BLaER1 (cell line): ENCODE measurements around the gene LYRM2.
A peak's percentile ranks its signal among the peaks of the same experiment; 100 is the strongest.

Experiments used
- H3K27ac ChIP-seq: shearing (Covaris generic); formaldehyde crosslinking; 2 replicates; pipeline ENCODE4 v1.8.1; 2022
- H3K27me3 ChIP-seq: shearing (Covaris generic); formaldehyde crosslinking; 2 replicates; pipeline ENCODE4 v1.8.1; 2022
- H3K36me3 ChIP-seq: shearing (Covaris generic); formaldehyde crosslinking; 2 replicates; pipeline ENCODE4 v1.8.1; 2022
- H3K4me1 ChIP-seq: shearing (Covaris generic); formaldehyde crosslinking; 2 replicates; pipeline ENCODE4 v1.8.1; 2022
- H3K4me2 ChIP-seq: shearing (Covaris generic); formaldehyde crosslinking; 2 replicates; pipeline ENCODE4 v1.8.1; 2022
- H3K4me3 ChIP-seq: shearing (Covaris generic); formaldehyde crosslinking; 2 replicates; pipeline ENCODE4 v1.8.1; 2022
- H3K9ac ChIP-seq: shearing (Covaris generic); formaldehyde crosslinking; 2 replicates; pipeline ENCODE4 v1.8.1; 2022
- H3K9me3 ChIP-seq: shearing (Covaris generic); formaldehyde crosslinking; 2 replicates; pipeline ENCODE4 v1.8.1; 2022
- H4K20me1 ChIP-seq: shearing (Covaris generic); formaldehyde crosslinking; 2 replicates; pipeline ENCODE4 v1.8.1; 2022
- Cebpa-rat ChIP-seq: shearing (Covaris generic); IDR thresholded peaks from 2 replicates; pipeline ENCODE4 v1.8.1; 2022

The LYRM2 gene

GRCh38 chr6:89582669-89583325 is 55.8 kb downstream of the LYRM2 start:
- no peak overlapping the region for H3K4me3 ChIP-seq
- H3K4me2 ChIP-seq, result no peak overlapping the region
- H3K4me1 ChIP-seq, result no peaks in the 10 kb centered on the region
- H3K27ac ChIP-seq, result no peak overlapping the region
- H3K9me3 ChIP-seq, result no peaks in the 10 kb centered on the region
- no peak for TF ChIP-seq Cebpa-rat
- H3K36me3 ChIP-seq, result no peaks in the 10 kb centered on the region
- H3K9ac ChIP-seq, result no peak overlapping the region
- no peaks in the 10 kb centered on the region for H4K20me1 ChIP-seq
- no peaks in the 10 kb centered on the region for H3K27me3 ChIP-seq

- no peaks in the 10 kb centered on the region for H4K20me1 ChIP-seq
- no peak overlapping the region for H3K27ac ChIP-seq
- H3K4me3 ChIP-seq, result no peak overlapping the region
- H3K4me1 ChIP-seq, result peaks cover 1% of the 10 kb centered on the region
- H3K9ac ChIP-seq, result no peak overlapping the region
- H3K9me3 ChIP-seq, result no peaks in the 10 kb centered on the region
- TF ChIP-seq Cebpa-rat, result no peak
- H3K4me2 ChIP-seq, result no peak overlapping the region
- H3K36me3 ChIP-seq, result no peaks in the 10 kb centered on the region
- no peaks in the 10 kb centered on the region for H3K27me3 ChIP-seq
These were observed 56.9 kb downstream of the LYRM2 start for GRCh38 chr6:89581689-89582088.

GRCh38 chr6:89580997-89581666 is 57.4 kb downstream of the LYRM2 start:
- Histone ChIP-seq H4K20me1 (no peaks in the 10 kb centered on the region), H3K9me3 (no peaks in the 10 kb centered on the region), H3K36me3 (no peaks in the 10 kb centered on the region), H3K9ac (no peak overlapping the region), H3K27ac (no peak overlapping the region), H3K4me3 (no peak overlapping the region), H3K4me1 (peaks cover 7% of the 10 kb centered on the region), H3K27me3 (no peaks in the 10 kb centered on the region), H3K4me2 (no peak overlapping the region)
- TF ChIP-seq Cebpa-rat, result no peak

DNA sequence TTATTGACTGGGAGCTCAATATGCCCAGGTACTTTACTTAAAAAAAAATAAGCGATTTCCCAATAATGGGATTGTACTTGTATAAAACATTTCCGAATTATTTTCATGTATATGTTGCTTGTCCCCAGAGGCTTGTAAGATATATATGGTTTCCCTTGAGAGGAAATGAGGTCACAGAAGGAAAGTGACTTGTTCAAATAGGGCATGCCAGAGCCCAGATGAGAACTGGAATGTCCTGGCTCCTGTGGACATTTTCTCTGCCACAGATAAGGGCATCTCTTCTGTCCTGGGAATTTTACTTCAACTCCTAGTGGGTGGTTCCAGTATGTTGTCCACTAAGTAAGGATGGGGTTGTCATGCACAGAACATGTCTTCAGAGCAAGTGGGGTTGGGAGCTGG is 63.0 kb downstream of the LYRM2 start:
- Histone ChIP-seq H3K9me3 (no peaks in the 10 kb centered on the region), H3K4me2 (peak overlapping the region; percentile 66), H3K4me1 (peaks cover 25% of the 10 kb centered on the region), H4K20me1 (no peaks in the 10 kb centered on the region), H3K27me3 (no peaks in the 10 kb centered on the region), H3K36me3 (no peaks in the 10 kb centered on the region), H3K9ac (no peak overlapping the region), H3K27ac (no peak overlapping the region; the same call in 1 of the 2 replicates), H3K4me3 (no peak overlapping the region)
- TF ChIP-seq Cebpa-rat, result no peak

DNA sequence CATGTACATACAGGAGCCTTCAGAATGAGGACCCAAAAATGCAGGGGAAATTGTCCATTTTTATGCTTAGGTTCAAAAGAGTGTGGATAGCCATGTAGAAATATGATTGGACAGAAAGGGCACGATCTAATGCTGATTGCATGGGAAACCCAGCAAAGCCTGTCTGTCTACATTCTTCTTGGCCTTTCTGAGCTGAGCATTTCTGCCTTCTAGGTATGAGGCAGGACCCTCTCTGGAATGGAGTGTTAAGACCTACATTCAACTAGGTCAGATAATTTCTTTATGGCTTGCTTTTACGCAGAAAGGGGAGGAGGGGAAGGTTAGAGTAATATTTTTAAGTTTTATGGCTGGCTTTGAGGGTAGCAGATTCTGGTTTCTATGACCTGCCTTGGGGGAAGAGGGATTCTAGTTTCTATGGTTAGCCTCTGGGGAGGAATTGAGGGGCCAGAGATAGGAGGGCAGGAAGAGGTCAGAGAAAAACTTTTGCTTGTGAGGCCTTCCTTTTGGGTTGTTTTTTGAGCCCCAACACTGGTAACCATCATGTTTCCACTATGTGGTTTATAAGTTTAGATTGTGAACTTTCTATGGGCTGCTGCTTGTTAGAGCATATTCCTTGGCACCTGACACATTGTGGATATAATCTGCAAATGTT is 63.5 kb downstream of the LYRM2 start:
- Histone ChIP-seq H3K27ac (no peak overlapping the region; the same call in 1 of the 2 replicates), H3K4me2 (peak overlapping the region; percentile 66), H3K4me1 (peaks cover 25% of the 10 kb centered on the region), H3K4me3 (no peak overlapping the region), H4K20me1 (no peaks in the 10 kb centered on the region), H3K9me3 (no peaks in the 10 kb centered on the region), H3K27me3 (no peaks in the 10 kb centered on the region), H3K36me3 (no peaks in the 10 kb centered on the region), H3K9ac (no peak overlapping the region)
- TF ChIP-seq Cebpa-rat, result no peak

- no peak overlapping the region for H3K4me3 ChIP-seq
- H3K36me3 ChIP-seq, result no peaks in the 10 kb centered on the region
- no peaks in the 10 kb centered on the region for H3K27me3 ChIP-seq
- H3K4me1 ChIP-seq, result no peaks in the 10 kb centered on the region
- H4K20me1 ChIP-seq, result no peaks in the 10 kb centered on the region
- no peak overlapping the region for H3K27ac ChIP-seq
- TF ChIP-seq Cebpa-rat, result no peak
- H3K9me3 ChIP-seq, result no peaks in the 10 kb centered on the region
- H3K9ac ChIP-seq, result no peak overlapping the region
- no peak overlapping the region for H3K4me2 ChIP-seq
These were observed 70.7 kb downstream of the LYRM2 start for GRCh38 chr6:89567630-89568390.

DNA sequence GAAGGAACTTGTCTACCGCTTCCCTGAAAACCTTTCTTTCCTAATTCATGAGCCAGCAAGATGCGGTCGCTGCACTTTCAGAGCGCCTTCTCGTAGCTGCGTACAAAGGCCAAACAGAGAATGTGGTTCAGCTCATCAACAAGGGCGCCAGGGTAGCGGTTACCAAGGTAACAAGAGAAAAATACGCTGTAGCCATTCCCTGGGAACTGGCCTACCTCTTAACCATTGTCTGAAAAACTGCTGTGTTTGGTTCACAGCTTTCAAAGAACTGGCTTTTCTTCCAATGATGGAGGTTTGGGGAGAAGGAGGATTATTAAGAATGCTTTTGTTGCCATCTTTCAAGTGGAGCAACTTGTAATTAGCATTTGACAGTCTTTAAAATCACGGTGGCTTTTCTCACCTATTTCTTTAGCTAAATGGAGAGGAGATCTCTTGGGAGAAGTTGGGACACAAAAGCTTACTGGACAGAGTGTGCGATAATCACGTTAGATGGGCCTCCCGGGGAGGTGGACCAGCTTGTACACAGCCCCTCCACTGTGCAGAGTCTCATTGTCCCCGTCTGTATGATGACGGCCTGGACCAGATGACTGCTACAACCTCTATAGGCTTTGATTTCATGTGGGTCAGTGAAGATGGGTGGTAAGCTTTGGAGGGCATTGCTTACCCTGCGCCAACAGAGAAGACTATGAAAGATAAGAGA is 71.5 kb downstream of the LYRM2 start:
- TF ChIP-seq Cebpa-rat, result no peak

DNA sequence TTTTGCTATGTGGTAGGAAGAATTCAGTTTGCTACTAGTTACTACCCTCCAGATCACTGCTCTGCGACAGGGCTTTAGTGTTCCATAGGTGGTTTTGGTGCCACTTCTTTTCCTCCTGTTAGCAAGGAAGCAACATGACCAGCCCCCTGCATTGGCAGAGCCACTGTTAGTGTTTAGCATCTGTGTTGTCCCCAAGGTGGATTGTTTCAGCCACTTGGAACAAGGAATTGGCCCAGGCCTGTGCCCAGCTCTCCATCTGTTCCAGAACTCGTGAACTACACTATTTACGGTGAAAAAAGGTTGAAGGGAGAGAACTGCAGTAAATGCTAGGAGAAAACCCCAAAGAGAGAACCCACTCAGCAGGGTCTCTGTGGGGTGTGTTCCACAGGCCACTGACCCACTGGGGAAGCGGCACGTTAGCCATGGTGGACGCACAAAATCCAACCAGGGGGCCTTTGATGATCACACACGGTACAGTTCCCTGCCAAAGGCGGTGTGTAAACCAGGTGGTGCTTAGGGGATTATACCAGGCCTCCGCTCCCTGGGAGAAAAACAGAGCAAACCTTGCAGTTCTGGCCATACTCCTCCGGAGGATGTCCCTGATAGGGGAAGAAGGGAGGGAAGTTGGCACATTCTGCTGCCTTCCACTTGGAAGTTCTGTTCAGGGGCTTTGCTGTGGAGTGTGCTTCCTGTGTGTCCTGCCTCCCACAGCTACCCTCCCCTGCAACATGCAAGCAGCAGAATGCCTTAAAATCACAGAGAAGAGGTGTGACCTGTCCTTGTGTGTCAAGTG is 72.3 kb downstream of the LYRM2 start:
- no peak overlapping the region for H3K4me2 ChIP-seq

More for the DNA sequence above, 71.5 kb downstream of the LYRM2 start:
- Histone ChIP-seq H3K27me3 (no peaks in the 10 kb centered on the region), H3K4me1 (no peaks in the 10 kb centered on the region), H4K20me1 (no peaks in the 10 kb centered on the region), H3K27ac (no peak overlapping the region), H3K4me3 (no peak overlapping the region), H3K9me3 (no peaks in the 10 kb centered on the region), H3K9ac (no peak overlapping the region), H3K4me2 (no peak overlapping the region), H3K36me3 (no peaks in the 10 kb centered on the region)

More for the DNA sequence above, 72.3 kb downstream of the LYRM2 start:
- Histone ChIP-seq H3K9me3 (no peaks in the 10 kb centered on the region), H3K27me3 (no peaks in the 10 kb centered on the region), H3K4me1 (no peaks in the 10 kb centered on the region), H3K27ac (no peak overlapping the region), H4K20me1 (no peaks in the 10 kb centered on the region), H3K9ac (no peak overlapping the region), H3K4me3 (no peak overlapping the region), H3K36me3 (no peaks in the 10 kb centered on the region)
- TF ChIP-seq Cebpa-rat, result no peak
